GM12872 (cell line): ENCODE data around the gene FOLR2.

Experiments
- CTCF ChIP-seq: IDR thresholded peaks from 3 replicates; pipeline ENCODE4 v1.5.1; 2011; ENCODE audit warnings: low read depth, mild to moderate bottlenecking, low read length, moderate library complexity; ENCODE audit not compliant: insufficient read depth

Gene FOLR2

GRCh38 chr11:72235351-72236057 is 18.9 kb downstream of the FOLR2 start:
- TF ChIP-seq CTCF, result no peak

- TF ChIP-seq CTCF, result no peak
These were observed 19.6 kb downstream of the FOLR2 start for GRCh38 chr11:72236083-72236697.

GRCh38 chr11:72236774-72237111 is 20.1 kb downstream of the FOLR2 start:
- no peak for TF ChIP-seq CTCF

GRCh38 chr11:72237112-72237931 is 20.7 kb downstream of the FOLR2 start:
- TF ChIP-seq CTCF, result no peak

GRCh38 chr11:72238040-72238450 is 21.5 kb downstream of the FOLR2 start:
- peak; percentile 86 for TF ChIP-seq CTCF

- no peak for TF ChIP-seq CTCF
These were observed 22.1 kb downstream of the FOLR2 start for GRCh38 chr11:72238492-72239312.
